ENCODE results near the gene NT5C3B.

DNA sequence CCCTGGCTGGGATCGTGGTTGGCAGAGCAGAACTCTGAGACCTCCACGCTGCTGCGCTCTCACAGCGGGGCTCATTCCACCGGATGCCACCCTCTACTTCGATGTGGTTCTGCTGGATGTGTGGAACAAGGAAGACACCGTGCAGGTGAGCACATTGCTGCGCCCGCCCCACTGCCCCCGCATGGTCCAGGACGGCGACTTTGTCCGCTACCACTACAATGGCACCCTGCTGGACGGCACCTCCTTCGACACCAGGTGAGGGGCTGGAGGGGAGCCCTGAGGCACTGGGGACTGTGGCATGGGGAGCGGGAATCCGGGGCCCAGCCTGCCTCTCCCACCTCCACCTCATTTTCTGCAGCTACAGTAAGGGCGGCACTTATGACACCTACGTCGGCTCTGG lies 18.0 kb downstream of the NT5C3B start:
- TF ChIP-seq, protein P1, sequence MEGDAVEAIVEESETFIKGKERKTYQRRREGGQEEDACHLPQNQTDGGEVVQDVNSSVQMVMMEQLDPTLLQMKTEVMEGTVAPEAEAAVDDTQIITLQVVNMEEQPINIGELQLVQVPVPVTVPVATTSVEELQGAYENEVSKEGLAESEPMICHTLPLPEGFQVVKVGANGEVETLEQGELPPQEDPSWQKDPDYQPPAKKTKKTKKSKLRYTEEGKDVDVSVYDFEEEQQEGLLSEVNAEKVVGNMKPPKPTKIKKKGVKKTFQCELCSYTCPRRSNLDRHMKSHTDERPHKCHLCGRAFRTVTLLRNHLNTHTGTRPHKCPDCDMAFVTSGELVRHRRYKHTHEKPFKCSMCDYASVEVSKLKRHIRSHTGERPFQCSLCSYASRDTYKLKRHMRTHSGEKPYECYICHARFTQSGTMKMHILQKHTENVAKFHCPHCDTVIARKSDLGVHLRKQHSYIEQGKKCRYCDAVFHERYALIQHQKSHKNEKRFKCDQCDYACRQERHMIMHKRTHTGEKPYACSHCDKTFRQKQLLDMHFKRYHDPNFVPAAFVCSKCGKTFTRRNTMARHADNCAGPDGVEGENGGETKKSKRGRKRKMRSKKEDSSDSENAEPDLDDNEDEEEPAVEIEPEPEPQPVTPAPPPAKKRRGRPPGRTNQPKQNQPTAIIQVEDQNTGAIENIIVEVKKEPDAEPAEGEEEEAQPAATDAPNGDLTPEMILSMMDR (IDR thresholded peaks at IDR 0.05; ENCODE audit: borderline replicate concordance, extremely low read depth, low read length, poor library complexity, severe bottlenecking): no peak
- no peak for TF ChIP-seq EZH2 (IDR thresholded peaks at IDR 0.05; ENCODE audit: borderline replicate concordance, low read depth, low read length, severe bottlenecking)

Measured in DND-41 (cell line).